SK-N-SH treated with all-trans-retinoic acid at 6 μM for 48 hours (cell line): Measurements from ENCODE around the gene HABP2.

Experiments used
- CSDC2 ChIP-seq: fragments of 250-450 bp; sonication (Bioruptor Pico); IDR thresholded peaks from 2 replicates; pipeline ENCODE4 v1.5.0; 2020; ENCODE audit warnings: mild to moderate bottlenecking, moderate library complexity
- CSRNP3 ChIP-seq: fragments of 250-450 bp; sonication (Bioruptor Pico); IDR thresholded peaks from 2 replicates; pipeline ENCODE4 v1.5.1; 2021; ENCODE audit warnings: mild to moderate bottlenecking, moderate library complexity
- ESRRG ChIP-seq: fragments of 250-450 bp; sonication (Bioruptor Pico); IDR thresholded peaks from 2 replicates; pipeline ENCODE4 v1.6.1; 2021; ENCODE audit warnings: mild to moderate bottlenecking
- ISL1 ChIP-seq: fragments of 250-450 bp; sonication (Bioruptor Pico); IDR thresholded peaks from 2 replicates; pipeline ENCODE4 v2.1.2; 2022; ENCODE audit warnings: mild to moderate bottlenecking, moderate library complexity
- PATZ1 ChIP-seq: fragments of 250-450 bp; sonication (Bioruptor Pico); IDR thresholded peaks from 2 replicates; pipeline ENCODE4 v1.8.0; 2020; ENCODE audit warnings: mild to moderate bottlenecking, moderate library complexity, borderline replicate concordance
- PPARA ChIP-seq: fragments of 250-450 bp; sonication (Bioruptor Pico); IDR thresholded peaks from 2 replicates; pipeline ENCODE4 v1.5.0; 2020; ENCODE audit warnings: mild to moderate bottlenecking, borderline replicate concordance
- RARB ChIP-seq: fragments of 250-450 bp; sonication (Bioruptor Pico); IDR thresholded peaks from 2 replicates; pipeline ENCODE4 v1.8.0; 2021; ENCODE audit warnings: mild to moderate bottlenecking, moderate library complexity
- TCF4 ChIP-seq: fragments of 250-450 bp; sonication (Bioruptor Pico); IDR thresholded peaks from 2 replicates; pipeline ENCODE4 v1.8.0; 2021; ENCODE audit warnings: mild to moderate bottlenecking, moderate library complexity, borderline replicate concordance
- TOX ChIP-seq: fragments of 250-450 bp; sonication (Bioruptor Pico); IDR thresholded peaks from 2 replicates; pipeline ENCODE4 v1.8.0; 2021; ENCODE audit warnings: mild to moderate bottlenecking, moderate library complexity, borderline replicate concordance
- ZC3H10 ChIP-seq: fragments of 250-450 bp; sonication (Bioruptor Pico); IDR thresholded peaks from 2 replicates; pipeline ENCODE4 v1.5.1; 2021; ENCODE audit warnings: mild to moderate bottlenecking, moderate library complexity

- TF ChIP-seq TOX (no peak), CSDC2 (no peak), RARB (CRISPR knock-in tag) (no peak), TCF4 (no peak), ISL1 (CRISPR knock-in tag) (no peak), PPARA (CRISPR knock-in tag) (no peak), PATZ1 (CRISPR knock-in tag) (no peak), ESRRG (no peak), CSRNP3 (CRISPR knock-in tag) (no peak), ZC3H10 (no peak)
Observed at GRCh38 chr10:113529575-113529974, 23.3 kb upstream of the HABP2 start.
